Daoy (cell line): Measurements from ENCODE around the gene KCNA2. TPM values are rescaled to one million over a fixed set of nuclear protein-coding genes. Genes with fewer than 3 reads are reported as not detected.

Experiments used
- DNase-seq: peaks from one replicate; pipeline ENCODE4 v3.0.0-alpha.2; 2015; ENCODE audit warnings: low read depth
- total RNA-seq: library from RNA; depleted of rRNA; stranded (reverse); fragments of >200 nt; shearing (Covaris generic); gene quantifications from 2 replicates; pipeline ENCODE4 v1.2.3, GENCODE V29; 2014

Gene KCNA2
- total RNA-seq, 1 experiment from 2014 or later: 0.17 TPM

DNA sequence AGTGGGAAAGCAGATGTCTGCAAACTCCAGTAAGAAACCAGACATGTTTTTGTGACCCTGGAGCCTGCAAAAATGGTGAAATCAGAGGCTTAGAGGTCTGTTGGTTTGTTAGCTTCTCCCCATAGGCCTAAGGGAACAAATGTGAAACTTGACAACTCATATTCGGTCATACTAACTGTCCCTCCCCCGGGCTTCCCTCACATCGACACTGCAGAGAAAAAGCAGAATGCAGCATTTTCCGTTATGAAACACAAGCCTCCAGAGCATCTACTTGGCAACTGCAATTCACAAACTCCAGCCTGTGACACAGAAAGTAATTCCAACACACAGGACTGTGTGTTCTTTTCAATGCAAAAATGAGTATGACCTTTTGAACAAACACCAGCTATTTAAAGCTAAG is 3.7 kb downstream of the KCNA2 start:
- DNase-seq: no peak

DNA sequence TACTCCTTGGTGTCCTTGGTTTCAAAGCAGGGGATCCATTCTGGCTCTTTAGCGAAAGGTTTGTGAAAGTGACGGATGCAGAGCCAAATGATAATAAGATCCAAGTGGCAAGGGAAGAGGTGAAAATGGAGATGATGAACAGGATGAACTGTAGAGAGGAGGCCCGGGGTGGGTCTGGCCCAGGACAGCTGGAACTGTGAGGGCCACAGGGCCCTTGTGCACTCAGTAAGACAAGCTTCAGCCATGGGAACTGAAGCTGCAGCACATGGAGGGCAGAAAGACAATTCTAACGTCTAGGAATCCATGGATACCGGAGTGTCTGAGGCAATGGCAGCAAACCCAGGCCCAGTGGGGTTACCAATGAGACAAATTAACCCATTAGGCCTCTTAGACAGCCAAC is 4.8 kb downstream of the KCNA2 start:
- DNase-seq: no peak

DNA sequence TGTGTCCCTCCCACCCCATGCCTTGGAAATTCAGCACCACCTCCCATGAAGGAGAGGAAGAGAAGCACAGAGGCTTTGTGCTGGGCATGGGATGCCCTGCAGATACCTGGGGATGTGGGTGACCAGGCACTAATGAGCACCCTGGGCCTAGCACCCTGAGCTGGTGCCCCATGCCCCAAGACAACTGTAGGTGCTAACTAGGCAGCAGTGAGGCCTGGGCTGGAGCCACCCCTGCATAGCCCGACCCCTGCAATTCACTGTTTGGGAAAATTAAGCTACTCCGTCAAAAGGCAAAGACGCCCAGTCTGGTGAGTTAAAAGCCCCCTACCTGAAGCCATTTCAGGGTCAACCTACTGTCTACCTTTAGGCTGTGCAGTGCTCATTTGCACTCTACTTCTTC is 5.4 kb downstream of the KCNA2 start:
- DNase-seq: no peak

DNA sequence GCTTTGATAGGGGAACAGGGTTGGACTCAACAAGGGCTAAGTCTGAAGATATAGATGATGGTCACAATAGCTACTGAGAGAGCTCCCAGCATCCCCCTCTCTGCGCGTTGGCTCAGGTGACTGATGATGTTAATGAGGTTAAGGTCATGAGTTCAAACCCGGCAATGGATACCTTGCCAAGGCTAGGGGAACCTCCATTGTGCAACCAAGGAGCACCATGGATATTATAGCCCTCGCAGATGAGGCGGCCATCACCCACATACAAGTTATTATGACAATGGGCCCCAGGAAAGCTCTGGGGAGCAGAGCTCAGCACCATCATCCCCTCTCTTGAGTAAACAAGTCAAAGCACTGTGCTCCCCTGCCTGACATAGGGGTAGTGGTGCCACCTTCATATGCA is 8.2 kb downstream of the KCNA2 start:
- no peak for DNase-seq

- DNase-seq: no peak
Observed at GRCh38 chr1:110596312-110596711, 9.8 kb downstream of the KCNA2 start.

GRCh38 chr1:110595353-110595710 is 10.8 kb downstream of the KCNA2 start:
- DNase-seq: no peak

- DNase-seq: peak; percentile 41
Observed at GRCh38 chr1:110594456-110595352, 11.5 kb downstream of the KCNA2 start.

- no peak for DNase-seq
Observed at GRCh38 chr1:110593902-110594301, 12.3 kb downstream of the KCNA2 start.

GRCh38 chr1:110591956-110592355 is 14.2 kb downstream of the KCNA2 start:
- no peak for DNase-seq

GRCh38 chr1:110588991-110589390 is 17.2 kb downstream of the KCNA2 start:
- no peak for DNase-seq

GRCh38 chr1:110588486-110588885 is 17.7 kb downstream of the KCNA2 start:
- no peak for DNase-seq

DNA sequence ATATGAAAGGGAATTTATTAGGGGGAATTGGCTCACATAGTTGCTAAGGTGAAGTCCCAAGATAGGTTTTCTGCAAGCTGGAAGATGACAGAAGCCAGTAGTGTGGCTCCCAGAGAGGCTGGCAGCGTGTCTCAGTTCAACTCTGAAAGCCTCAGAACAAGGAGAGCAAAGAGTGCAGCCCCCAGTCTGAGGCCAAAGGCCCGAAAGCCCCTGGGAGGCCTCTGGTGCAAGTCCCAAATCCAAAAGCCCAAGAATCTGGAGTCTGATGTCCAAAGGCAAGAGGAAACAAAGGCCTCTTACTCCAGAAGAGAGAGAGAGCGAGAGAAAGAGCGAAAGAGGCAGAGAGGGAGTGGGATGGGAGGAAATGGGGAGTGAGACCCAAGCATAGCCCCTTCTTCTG is 18.3 kb downstream of the KCNA2 start:
- DNase-seq: no peak

DNA sequence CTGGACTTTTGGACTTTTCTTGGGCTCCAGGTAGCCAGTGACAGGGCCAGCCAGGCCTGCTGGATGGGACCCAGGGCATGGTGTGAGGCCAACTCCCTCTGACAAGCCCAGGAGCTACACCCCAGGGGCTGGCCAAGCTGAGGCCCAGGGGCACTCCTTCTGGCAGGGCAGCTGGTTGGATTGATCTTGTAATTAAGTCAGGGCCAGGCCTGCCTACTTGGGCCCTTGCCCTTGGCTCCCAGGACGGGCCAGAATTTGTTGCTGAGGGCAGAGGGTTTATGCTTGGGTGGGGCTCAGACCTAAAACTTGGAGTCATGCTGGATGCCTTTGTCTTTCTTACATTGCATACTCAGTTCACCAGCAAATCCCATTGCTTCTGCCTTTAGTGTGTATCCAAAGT is 20.7 kb downstream of the KCNA2 start:
- no peak for DNase-seq

- no peak for DNase-seq
Observed at GRCh38 chr1:110584045-110584444, 22.1 kb downstream of the KCNA2 start.

GRCh38 chr1:110583505-110583904 is 22.7 kb downstream of the KCNA2 start:
- DNase-seq: no peak

GRCh38 chr1:110582378-110582777 is 23.8 kb downstream of the KCNA2 start:
- DNase-seq: no peak

DNA sequence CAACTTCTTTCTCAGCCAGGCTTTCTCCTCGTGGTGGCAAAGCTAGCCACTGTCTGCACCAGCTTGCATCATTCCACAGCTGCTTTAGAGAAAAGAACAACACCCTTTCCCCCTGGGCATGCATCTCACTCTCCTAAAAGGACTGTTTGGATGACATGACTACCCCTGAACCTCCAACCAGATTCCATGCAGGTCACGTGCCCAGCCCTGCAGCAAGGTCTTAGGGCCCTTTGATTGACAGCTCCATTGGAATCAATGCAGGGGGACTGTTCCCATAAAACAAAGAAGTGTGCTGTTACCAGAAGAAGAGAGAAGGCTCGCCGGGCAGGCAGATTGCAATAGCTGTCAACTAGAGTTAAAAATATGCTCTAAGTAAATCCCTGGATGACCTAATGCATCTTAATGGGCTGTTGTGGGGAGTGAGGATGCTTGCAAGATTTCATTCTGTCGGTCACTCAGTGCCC is 24.4 kb downstream of the KCNA2 start:
- no peak for DNase-seq

- no peak for DNase-seq
Observed at GRCh38 chr1:110580244-110580643, 25.9 kb downstream of the KCNA2 start.

GRCh38 chr1:110579460-110579859 is 26.7 kb downstream of the KCNA2 start:
- no peak for DNase-seq

- DNase-seq: no peak
Observed at GRCh38 chr1:110576441-110576840, 29.7 kb downstream of the KCNA2 start.

- no peak for DNase-seq
Observed at GRCh38 chr1:110573314-110573713, 32.8 kb downstream of the KCNA2 start.

DNA sequence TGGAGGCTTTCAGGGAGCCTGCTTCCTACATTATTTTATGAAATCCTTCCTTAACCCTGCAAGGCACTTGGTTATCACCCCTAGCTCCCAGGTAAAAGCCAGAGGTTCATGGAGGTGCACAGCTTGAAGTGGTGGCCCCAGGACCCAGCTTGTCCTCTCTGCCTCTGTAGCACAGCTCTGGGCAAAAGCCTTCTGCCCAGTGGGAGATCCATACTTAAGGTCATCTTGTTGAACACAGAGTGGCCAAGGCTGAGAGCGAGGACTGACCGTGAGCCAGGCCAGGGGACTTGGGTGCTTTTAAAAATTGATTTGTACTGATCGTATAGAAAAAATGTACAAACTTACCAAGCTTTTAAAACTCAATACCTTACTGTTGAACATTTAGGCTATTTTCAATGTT is 33.4 kb downstream of the KCNA2 start:
- no peak for DNase-seq

DNA sequence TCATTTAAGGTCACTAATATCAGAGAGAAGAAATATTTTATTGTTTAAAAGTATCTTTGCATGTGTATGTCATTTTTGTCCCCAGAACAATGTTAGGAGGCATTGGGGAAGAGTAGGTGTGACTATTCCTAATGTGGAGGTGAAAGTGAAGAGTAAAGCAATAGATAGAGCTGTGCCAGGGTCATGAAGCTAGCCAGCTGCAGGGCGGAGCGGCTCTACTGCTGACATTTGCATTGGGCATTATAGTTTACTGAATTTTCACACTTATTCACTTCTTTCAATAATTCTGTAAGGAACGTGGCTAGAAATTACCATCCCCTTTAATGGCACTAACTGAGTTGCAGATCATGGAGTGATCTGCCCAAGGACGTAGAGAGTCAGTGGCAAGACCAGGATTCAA is 35.3 kb downstream of the KCNA2 start:
- DNase-seq: no peak

DNA sequence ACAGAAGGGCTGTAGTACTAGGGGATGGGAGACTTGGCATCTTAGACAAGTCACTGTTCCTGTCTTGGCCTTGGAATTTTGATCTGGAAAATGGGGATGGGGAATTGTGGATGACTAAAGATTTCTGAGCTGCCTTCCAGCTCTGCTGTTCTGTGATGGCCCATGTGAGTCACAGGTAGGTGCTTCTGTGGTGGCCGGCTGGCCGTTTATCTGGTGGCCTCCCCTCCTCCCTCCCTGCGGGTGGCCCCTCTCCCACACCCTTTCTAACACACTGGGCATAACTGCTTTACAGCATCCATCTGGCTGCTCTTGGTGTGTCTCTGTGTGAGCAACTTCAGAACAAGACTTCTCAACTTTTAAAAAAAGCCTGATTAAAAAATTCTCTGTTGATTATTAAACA is 35.9 kb downstream of the KCNA2 start:
- DNase-seq: peak; percentile 49
